IPS-11a (cell line): ENCODE data around the gene MORC4.

ENCODE experiments used
- H3K4me3 ChIP-seq: one replicate; pipeline ENCODE4 v1.5.1; 2013; ENCODE audit warnings: low read depth, low read length, control low read depth

Gene MORC4

DNA sequence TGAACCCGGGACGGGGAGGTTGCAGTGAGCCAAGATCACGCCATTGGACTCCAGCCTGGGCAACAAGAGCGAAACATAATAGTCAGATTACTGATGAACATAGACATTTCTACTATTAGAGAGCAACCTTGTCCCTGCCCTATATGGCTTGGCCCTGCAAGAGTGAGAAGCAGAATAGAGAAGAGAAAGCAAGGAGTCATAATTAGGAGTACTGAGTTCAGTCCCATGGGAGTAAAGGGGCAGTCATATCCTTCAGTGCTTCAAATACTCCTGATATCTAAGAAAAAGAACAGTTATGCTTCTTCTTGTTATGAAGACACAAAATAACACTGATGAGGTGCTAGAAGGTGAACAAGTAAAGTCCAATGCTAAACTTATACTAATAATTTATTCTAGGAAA lies 46.0 kb downstream of the MORC4 start:
- no peak overlapping the region for H3K4me3 ChIP-seq

DNA sequence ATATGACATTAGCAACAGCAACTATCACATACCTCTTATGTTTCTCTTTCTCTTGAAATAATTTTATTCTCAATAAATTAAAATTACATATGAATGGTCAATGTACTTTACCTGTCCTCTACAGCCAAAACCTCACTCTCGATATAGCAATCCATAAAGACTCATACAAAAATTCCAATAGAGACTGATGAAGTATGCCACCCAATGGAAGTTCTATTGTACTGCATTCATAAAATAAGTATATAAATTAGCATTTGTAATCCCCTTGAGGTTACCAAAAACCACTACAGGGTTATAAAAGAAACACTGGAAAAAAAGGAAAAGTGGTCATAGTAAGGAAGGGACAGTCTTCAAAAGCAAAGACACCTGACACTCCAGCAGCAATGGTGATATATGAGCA lies 47.0 kb downstream of the MORC4 start:
- H3K4me3 ChIP-seq = no peak overlapping the region

GRCh38 chrX:106952538-106952937 lies 47.5 kb downstream of the MORC4 start:
- H3K4me3 ChIP-seq = no peak overlapping the region

DNA sequence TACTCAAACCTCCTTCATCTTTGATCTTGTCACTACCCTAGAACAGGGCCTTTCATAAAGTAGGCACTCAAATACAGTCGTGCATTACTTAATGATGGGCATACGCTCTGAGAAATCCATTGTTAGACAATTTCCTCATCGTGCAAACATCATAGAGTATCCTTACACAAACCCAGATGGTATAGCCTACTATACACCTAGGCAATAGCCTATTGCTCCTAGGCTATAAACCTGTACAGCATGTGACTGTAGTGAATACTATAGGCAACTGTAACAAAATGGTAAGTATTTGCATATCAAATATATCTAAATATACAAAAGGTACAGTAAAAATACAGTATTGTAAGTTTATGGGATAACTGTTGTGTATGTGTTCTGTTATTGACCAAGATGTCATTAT lies 47.9 kb downstream of the MORC4 start:
- no peak overlapping the region for H3K4me3 ChIP-seq

GRCh38 chrX:106951230-106951629 lies 48.8 kb downstream of the MORC4 start:
- no peak overlapping the region for H3K4me3 ChIP-seq

DNA sequence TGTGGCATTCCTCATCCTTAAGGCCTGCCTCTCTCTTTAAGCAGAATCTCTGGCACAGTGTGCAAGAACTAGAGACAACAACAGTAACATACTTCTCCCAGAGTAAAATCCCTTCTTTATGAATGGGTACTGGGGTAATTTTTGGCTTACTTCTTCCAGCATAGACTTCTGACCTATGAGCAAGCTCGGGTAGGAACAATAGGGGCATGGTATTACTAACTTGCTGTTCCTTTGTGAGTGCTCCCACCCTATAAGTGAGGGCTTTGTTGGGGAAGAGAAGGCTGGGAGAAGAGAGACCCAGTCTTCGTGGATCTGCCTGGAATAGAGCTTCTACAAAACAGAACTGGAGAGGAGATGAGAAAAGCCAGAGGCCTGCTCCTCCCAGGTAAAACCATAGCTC lies 49.6 kb downstream of the MORC4 start:
- H3K4me3 ChIP-seq = no peak overlapping the region

DNA sequence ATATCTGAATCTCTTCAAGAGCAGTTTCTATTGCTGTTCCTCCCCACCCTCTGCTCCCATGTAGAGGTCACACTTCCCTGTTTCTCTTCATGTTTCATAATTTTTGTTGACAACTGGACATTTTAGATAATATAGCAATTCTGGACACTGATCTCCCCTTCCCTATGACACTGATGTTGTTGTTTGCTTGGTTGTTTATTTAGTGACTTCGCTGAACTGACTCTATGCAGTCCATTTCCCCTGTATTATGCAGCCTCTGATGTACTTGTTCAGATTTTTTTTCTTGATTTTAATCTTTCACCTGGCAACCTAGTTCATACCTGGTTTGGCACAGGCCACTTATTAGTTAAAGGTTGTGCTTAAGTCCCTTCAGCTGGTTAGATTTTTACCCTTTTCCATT lies 50.6 kb downstream of the MORC4 start:
- H3K4me3 ChIP-seq = no peak overlapping the region

- H3K4me3 ChIP-seq = no peak overlapping the region
These were observed 51.4 kb downstream of the MORC4 start for GRCh38 chrX:106948641-106949040.

DNA sequence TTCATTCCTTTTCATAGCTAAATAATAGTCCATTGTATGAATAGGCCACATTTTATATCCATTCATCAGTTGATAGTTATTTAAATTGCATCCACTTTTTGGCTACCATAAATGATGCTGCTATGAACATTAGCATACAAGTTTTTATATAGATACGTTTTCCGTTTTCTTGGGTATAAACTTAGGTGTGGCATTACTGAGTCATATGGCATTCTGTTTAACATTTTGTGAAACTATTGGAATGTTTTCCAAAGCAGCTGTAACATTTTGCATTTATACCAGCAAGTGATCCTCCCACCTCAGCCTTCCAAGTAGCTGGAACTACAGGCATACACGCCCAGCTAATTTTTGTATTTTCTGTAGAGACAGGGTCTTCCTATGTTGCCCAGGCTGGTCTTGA lies 53.5 kb downstream of the MORC4 start:
- no peak overlapping the region for H3K4me3 ChIP-seq

GRCh38 chrX:106940068-106940467 lies 59.9 kb downstream of the MORC4 start:
- H3K4me3 ChIP-seq = no peak overlapping the region

GRCh38 chrX:106939566-106939965 lies 60.4 kb downstream of the MORC4 start:
- no peak overlapping the region for H3K4me3 ChIP-seq

DNA sequence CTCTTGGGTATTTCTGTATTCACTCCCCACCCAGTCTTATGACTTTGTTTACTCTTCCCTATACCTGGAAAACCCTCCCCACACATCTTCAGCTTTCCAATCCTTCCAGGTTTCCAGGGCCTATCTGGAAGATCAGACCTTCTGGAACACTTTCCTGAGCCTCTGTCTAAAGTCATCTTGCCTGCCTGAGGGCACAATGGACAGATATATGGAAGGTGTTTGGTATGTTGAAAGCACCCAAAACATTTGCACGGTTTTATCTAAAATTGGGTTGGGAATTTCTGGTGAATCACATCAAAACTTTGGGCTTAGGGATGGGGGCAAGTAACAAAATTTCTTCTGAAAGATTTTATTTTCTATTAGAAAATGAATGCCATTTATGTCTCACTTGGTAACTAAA lies 63.8 kb downstream of the MORC4 start:
- H3K4me3 ChIP-seq = no peak overlapping the region

DNA sequence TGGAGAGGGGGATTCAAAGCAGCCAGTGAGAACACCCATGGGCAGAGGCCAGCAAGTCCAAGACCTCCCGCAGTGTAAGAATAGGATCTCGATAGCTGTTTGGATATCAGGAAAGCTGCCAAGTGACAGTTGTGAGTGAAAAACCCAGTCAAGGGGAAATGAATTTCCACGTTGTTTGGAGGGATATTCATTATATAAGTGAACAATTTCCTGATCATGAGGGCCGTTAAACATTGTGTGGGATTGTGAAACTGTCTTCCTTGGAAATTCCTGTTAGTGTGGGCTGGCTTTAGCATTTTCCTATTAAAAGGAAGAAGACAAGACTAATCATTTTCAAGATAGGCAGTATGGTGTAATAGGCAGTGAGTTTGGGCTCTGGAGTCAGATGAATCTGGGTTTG lies 64.8 kb downstream of the MORC4 start:
- no peak overlapping the region for H3K4me3 ChIP-seq

GRCh38 chrX:106933538-106933961 lies 66.5 kb downstream of the MORC4 start:
- H3K4me3 ChIP-seq = no peak overlapping the region

DNA sequence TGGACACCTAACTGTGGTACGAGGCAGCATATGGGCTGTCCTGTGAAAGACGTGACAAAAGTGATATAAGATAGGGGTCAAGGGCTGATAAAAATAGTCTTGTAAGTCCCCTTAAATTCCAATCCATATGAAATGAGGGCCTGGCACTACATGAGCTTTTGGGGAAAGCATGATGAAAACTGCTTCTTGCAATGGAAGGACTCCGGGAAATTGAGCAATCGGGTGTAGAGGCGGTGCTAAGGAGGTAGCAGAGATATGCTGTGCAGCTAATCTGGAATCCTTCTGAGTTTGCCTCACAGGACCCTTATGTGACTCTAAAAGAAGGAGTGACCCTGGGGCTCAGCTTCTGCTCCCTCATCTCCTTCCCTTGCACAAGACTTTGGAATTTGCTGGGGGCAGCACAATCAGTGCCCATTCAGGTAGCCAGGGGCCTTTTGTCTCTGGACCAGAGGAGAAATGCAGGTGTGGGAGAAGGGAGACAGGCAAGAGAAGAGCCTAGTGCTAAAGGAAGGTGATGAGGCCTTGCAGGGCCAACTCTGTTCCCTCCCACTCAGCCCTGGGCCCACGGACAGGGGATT lies 67.0 kb downstream of the MORC4 start:
- H3K4me3 ChIP-seq = no peak overlapping the region

GRCh38 chrX:106932492-106932923 lies 67.5 kb downstream of the MORC4 start:
- H3K4me3 ChIP-seq = no peak overlapping the region

DNA sequence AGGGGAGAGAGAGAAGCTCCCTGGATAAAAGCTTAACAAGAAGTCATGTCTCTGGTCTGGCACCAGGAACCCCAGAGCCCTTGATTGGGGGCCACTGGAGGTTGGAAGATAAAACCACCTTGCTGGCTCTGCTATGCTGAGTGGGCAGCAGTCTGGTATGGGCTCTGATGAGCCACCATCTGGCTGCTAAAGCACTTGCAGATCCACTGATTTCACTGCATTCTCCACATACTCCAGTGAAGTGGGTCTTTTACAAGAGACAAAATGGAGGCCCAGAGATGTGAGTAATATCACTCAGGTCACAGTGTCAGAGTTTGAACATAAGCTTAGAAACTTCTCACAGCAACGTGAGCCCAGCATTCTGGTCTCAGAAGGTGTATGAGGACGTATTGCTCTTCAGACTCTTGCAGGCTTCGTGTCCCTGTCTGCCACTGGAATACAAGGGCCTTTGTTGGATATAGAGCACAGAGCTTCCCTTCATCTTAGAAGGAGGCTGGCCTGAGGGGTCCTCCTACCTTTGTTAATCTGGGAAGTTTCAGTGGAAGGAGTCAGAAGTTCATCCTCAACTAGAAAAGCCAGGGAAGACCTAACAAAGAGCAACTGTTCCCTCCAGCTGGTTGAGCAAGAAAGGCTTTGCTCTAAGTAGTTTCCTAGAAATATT lies 68.1 kb downstream of the MORC4 start:
- no peak overlapping the region for H3K4me3 ChIP-seq

GRCh38 chrX:106928227-106928626 lies 71.8 kb downstream of the MORC4 start:
- no peak overlapping the region for H3K4me3 ChIP-seq

- no peak overlapping the region for H3K4me3 ChIP-seq
These were observed 72.3 kb downstream of the MORC4 start for GRCh38 chrX:106927700-106928099.

DNA sequence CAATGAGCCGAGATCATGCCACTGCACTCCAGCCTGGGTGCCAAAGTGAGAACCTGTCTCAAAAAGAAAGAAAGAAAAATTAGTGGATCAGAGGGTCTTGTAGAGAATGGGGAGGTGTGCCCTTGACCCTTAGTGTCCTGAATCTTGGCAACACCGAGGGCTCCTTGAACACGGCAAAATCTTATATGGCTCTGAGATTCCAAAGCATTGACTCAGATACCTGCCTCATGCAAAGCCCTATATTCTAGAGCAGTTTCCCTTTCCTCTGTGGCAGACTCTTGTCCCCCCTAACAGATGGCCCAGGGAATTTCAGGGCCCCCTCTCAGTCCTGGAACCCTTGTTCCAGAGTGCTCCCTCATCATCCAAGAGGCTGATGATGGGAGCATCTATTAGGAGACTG lies 73.0 kb downstream of the MORC4 start:
- H3K4me3 ChIP-seq = no peak overlapping the region

DNA sequence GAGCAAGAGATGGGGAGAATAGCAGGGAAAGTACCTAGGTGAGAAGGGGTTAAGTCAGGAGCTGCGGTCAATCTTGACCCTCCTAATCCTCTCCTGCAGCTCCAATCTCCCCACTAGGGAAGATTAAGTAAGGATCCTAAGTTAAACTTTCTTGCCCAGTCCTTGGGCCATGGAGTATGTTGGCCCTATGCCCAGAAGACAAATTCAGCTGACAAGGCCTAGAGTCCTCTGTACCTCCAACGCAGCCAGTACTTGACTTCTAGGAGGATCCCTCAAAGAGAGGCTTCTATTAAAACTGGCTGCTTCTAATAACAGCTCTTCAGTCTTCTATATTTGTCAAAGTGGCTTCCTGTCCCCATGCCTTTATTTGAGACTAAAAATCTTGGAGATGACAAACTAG lies 78.4 kb downstream of the MORC4 start:
- no peak overlapping the region for H3K4me3 ChIP-seq

DNA sequence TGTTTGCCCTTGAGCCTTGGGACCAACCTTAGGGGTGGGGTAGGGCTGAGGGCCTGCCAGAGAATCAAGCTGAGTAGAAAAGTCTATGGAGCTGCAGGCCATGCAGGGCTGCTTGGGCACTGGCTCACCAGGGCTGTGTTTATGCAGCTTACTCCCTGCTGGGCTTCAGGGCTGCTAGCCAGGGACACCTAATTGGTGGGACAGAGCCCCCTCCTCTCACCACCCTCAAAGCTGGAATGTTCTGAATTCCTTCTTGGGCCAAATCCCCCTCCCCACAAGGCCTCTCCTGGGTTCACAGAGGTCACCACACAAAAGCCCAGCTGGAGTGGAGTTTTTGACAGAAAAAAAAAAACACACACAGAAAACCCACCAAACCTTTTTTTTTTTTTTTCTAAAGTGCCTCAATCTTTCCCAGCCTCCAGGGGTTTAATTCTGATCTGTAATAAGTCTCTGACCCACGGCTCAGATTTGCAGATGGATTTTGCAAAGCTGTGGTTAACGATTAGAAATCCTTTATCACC lies 80.0 kb downstream of the MORC4 start, which contains the start of gene CLDN2:
Gene CLDN2, plus strand, starts transcription at position 471 of the 521 bp plus-strand sequence. CDS start 7,827 bp downstream, outside the sequence.
- no peak within 1 kb of the TSS for H3K4me3 ChIP-seq
